ENCODE measurements around the gene RAET1L.
"Not testable (repeated sequence)": the region's sequence is repeated elsewhere in the genome, so short reads cannot be mapped to it uniquely, and the experiment has no call there.

GRCh38 chr6:150014623-150015280 is 10.6 kb downstream of the RAET1L start:
- TF ChIP-seq POLR2A (IDR thresholded peaks at IDR 0.05; ENCODE audit: low read depth, low read length); CTCF (IDR thresholded peaks at IDR 0.05; ENCODE audit: extremely low read depth in 1 of 2, insufficient read depth in 1 of 2, low read depth in 1 of 2, low read length in 2 of 2); POLR2AphosphoS5 (IDR thresholded peaks at IDR 0.05; ENCODE audit: insufficient read depth, low read depth, low read length): not testable (repeated sequence)
